ENCODE results near the gene HDAC7.

The HDAC7 gene

GRCh38 chr12:47744005-47744651 is 75.6 kb downstream of the HDAC7 start:
- TF ChIP-seq POLR2AphosphoS5 (IDR thresholded peaks at IDR 0.05; ENCODE audit: low read depth, low read length) (no peak), POLR2A (IDR thresholded peaks at IDR 0.05; ENCODE audit: low read depth, low read length) (no peak), TAF1 (IDR thresholded peaks at IDR 0.05; ENCODE audit: borderline replicate concordance, low read depth, low read length) (no peak)
- no peak for FAIRE-seq
- DNase-seq (ENCODE audit: insufficient read length) = no peak

- TF ChIP-seq POLR2AphosphoS5 (IDR thresholded peaks at IDR 0.05; ENCODE audit: low read depth, low read length) (no peak), TAF1 (IDR thresholded peaks at IDR 0.05; ENCODE audit: borderline replicate concordance, low read depth, low read length) (no peak), POLR2A (IDR thresholded peaks at IDR 0.05; ENCODE audit: low read depth, low read length) (no peak)
- FAIRE-seq = no peak
- DNase-seq (ENCODE audit: insufficient read length) = no peak
Observed at GRCh38 chr12:47743311-47743860, 76.3 kb downstream of the HDAC7 start.

DNA sequence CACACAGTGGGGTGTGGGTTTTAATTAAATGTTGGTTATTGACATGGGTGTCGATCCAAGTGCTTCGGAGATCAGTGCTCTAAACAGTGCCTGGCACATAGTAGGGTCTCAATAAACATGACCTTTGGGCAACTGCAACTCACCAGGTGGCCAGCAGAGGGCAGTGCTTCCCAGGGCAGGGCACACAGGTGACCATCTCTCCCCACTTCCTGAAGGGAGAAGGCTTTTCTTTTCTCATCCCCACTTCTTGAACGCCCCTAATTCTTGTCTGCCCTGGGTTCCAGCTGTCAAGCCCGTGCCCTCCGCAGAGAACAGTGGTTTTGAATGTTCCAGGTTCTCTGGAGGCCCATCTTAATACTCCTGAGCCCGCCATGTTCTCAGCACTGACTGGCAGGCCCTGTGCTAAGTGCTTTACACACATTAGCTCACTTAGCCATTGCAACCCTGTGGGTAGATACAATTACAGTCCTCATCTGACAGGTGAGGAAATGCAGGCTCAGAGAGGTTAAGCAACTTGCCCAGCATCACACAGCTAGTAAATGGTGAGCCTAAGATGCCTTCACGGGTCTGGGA is 77.4 kb downstream of the HDAC7 start:
- FAIRE-seq (peak; percentile 94), DNase-seq (ENCODE audit: insufficient read length) (no peak)
- TF ChIP-seq POLR2A (IDR thresholded peaks at IDR 0.05; ENCODE audit: low read depth, low read length) = no peak
- no peak for TF ChIP-seq POLR2AphosphoS5 (IDR thresholded peaks at IDR 0.05; ENCODE audit: low read depth, low read length)
- no peak for TF ChIP-seq TAF1 (IDR thresholded peaks at IDR 0.05; ENCODE audit: borderline replicate concordance, low read depth, low read length)

DNA sequence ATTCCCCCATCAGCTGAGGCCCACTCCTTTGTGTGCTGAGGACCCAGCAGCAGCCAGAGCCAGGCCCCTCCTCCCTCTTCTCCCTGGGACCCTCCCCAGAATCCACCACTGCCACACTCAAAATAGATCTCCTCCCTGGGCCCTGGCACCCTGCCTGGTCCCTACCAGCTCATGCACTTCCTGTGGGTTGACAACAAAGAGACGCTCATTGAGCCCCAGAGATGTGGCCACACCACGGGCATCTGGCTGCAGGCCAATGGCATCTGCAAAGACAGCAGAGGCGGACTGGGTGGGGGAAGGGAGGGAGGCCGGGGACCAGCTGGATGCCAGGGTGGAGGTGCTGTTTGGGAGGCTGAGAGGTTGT is 78.4 kb downstream of the HDAC7 start:
- DNase-seq (ENCODE audit: insufficient read length) = no peak
- no peak for TF ChIP-seq POLR2AphosphoS5 (IDR thresholded peaks at IDR 0.05; ENCODE audit: low read depth, low read length)
- TF ChIP-seq TAF1 (IDR thresholded peaks at IDR 0.05; ENCODE audit: borderline replicate concordance, low read depth, low read length) = no peak
- no peak for TF ChIP-seq POLR2A (IDR thresholded peaks at IDR 0.05; ENCODE audit: low read depth, low read length)
- no peak for FAIRE-seq

- DNase-seq (ENCODE audit: insufficient read length) (no peak), FAIRE-seq (no peak)
- no peak for TF ChIP-seq POLR2A (IDR thresholded peaks at IDR 0.05; ENCODE audit: low read depth, low read length)
- TF ChIP-seq POLR2AphosphoS5 (IDR thresholded peaks at IDR 0.05; ENCODE audit: low read depth, low read length) = no peak
- TF ChIP-seq TAF1 (IDR thresholded peaks at IDR 0.05; ENCODE audit: borderline replicate concordance, low read depth, low read length) = no peak
Observed at GRCh38 chr12:47740606-47741339, 78.9 kb downstream of the HDAC7 start.

- peak; percentile 70 for DNase-seq (ENCODE audit: insufficient read length)
- TF ChIP-seq TAF1 (IDR thresholded peaks at IDR 0.05; ENCODE audit: borderline replicate concordance, low read depth, low read length) (no peak), POLR2AphosphoS5 (IDR thresholded peaks at IDR 0.05; ENCODE audit: low read depth, low read length) (no peak), POLR2A (IDR thresholded peaks at IDR 0.05; ENCODE audit: low read depth, low read length) (no peak; the same call in 1 of the 2 replicates)
Observed at GRCh38 chr12:47739979-47740378, 79.7 kb downstream of the HDAC7 start.

GRCh38 chr12:47739297-47739696 is 80.4 kb downstream of the HDAC7 start:
- TF ChIP-seq TAF1 (IDR thresholded peaks at IDR 0.05; ENCODE audit: borderline replicate concordance, low read depth, low read length) = no peak
- TF ChIP-seq POLR2AphosphoS5 (IDR thresholded peaks at IDR 0.05; ENCODE audit: low read depth, low read length) = no peak
- TF ChIP-seq POLR2A (IDR thresholded peaks at IDR 0.05; ENCODE audit: low read depth, low read length) = no peak
- DNase-seq (ENCODE audit: insufficient read length) = no peak
- FAIRE-seq = no peak

More at GRCh38 chr12:47739979-47740378, 79.7 kb downstream of the HDAC7 start:
- peak; percentile 21 for FAIRE-seq

- FAIRE-seq = no peak
- TF ChIP-seq POLR2AphosphoS5 (IDR thresholded peaks at IDR 0.05; ENCODE audit: low read depth, low read length) (no peak), POLR2A (IDR thresholded peaks at IDR 0.05; ENCODE audit: low read depth, low read length) (no peak), TAF1 (IDR thresholded peaks at IDR 0.05; ENCODE audit: borderline replicate concordance, low read depth, low read length) (no peak)
Observed at GRCh38 chr12:47737936-47738594, 81.6 kb downstream of the HDAC7 start.

GRCh38 chr12:47736877-47737676 is 82.6 kb downstream of the HDAC7 start:
- FAIRE-seq (no peak), DNase-seq (ENCODE audit: insufficient read length) (no peak)
- TF ChIP-seq TAF1 (IDR thresholded peaks at IDR 0.05; ENCODE audit: borderline replicate concordance, low read depth, low read length) (no peak), POLR2AphosphoS5 (IDR thresholded peaks at IDR 0.05; ENCODE audit: low read depth, low read length) (no peak), POLR2A (IDR thresholded peaks at IDR 0.05; ENCODE audit: low read depth, low read length) (no peak)

More at GRCh38 chr12:47737936-47738594, 81.6 kb downstream of the HDAC7 start:
- DNase-seq (ENCODE audit: insufficient read length) = no peak

GRCh38 chr12:47736216-47736615 is 83.5 kb downstream of the HDAC7 start:
- no peak for FAIRE-seq
- TF ChIP-seq POLR2A (IDR thresholded peaks at IDR 0.05; ENCODE audit: low read depth, low read length) (no peak), TAF1 (IDR thresholded peaks at IDR 0.05; ENCODE audit: borderline replicate concordance, low read depth, low read length) (no peak), POLR2AphosphoS5 (IDR thresholded peaks at IDR 0.05; ENCODE audit: low read depth, low read length) (no peak)
- no peak for DNase-seq (ENCODE audit: insufficient read length)

Measured in GM12892 (cell line).